OCI-M2 (cell line): ENCODE results near the gene SLC43A3.

Experiments
- DNase-seq: peaks from one replicate; lab custom pipeline; 2025; ENCODE audit not compliant: unreplicated experiment; lab: John Stamatoyannopoulos, UW

SLC43A3 gene

GRCh38 chr11:57359896-57360690 lies 66.8 kb downstream of the SLC43A3 start:
- no peak for DNase-seq

GRCh38 chr11:57359396-57359795 lies 67.5 kb downstream of the SLC43A3 start:
- DNase-seq: no peak

GRCh38 chr11:57358991-57359390 lies 67.9 kb downstream of the SLC43A3 start:
- no peak for DNase-seq

- DNase-seq: no peak
Measured at GRCh38 chr11:57358543-57358961, 68.4 kb downstream of the SLC43A3 start.

- DNase-seq: no peak
Measured at GRCh38 chr11:57357856-57358255, 69.1 kb downstream of the SLC43A3 start.

- no peak for DNase-seq
Measured at GRCh38 chr11:57357310-57357709, 69.6 kb downstream of the SLC43A3 start.
